ENCODE results near the gene WWTR1.

Gene WWTR1

GRCh38 chr3:149572796-149573414, 84.9 kb downstream of the WWTR1 start:
- Histone ChIP-seq H3K4me3 (ENCODE audit: low read depth, low read length) (no peak overlapping the region), H3K36me3 (no peaks in the 10 kb centered on the region), H3K9me3 (no peaks in the 10 kb centered on the region), H3K27me3 (no peaks in the 10 kb centered on the region), H3K4me1 (peaks cover 7% of the 10 kb centered on the region; the same call in 1 of the 2 replicates)
- DNase-seq, result no peak
- TF ChIP-seq, protein P1, sequence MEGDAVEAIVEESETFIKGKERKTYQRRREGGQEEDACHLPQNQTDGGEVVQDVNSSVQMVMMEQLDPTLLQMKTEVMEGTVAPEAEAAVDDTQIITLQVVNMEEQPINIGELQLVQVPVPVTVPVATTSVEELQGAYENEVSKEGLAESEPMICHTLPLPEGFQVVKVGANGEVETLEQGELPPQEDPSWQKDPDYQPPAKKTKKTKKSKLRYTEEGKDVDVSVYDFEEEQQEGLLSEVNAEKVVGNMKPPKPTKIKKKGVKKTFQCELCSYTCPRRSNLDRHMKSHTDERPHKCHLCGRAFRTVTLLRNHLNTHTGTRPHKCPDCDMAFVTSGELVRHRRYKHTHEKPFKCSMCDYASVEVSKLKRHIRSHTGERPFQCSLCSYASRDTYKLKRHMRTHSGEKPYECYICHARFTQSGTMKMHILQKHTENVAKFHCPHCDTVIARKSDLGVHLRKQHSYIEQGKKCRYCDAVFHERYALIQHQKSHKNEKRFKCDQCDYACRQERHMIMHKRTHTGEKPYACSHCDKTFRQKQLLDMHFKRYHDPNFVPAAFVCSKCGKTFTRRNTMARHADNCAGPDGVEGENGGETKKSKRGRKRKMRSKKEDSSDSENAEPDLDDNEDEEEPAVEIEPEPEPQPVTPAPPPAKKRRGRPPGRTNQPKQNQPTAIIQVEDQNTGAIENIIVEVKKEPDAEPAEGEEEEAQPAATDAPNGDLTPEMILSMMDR (IDR thresholded peaks at IDR 0.05; ENCODE audit: low read depth, low read length), result no peak

DNA sequence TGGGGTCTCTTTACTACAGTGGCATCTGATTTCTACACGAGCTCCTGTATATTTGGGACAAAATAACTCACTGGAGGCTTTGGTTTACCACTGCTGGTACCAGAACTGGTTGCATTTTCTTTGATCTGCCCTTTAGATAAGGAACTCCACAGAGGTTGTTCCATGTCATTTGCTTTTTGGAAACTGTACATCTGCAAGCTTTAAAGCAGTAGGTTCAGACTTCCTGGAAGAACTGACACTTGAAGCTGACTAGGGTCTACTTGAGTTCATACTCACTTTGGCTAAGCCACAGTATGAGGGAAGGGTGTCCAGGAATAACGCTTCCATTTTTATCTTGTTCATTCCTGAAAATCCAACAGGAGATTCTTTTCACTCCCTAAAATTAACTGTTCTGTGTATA, 86.4 kb downstream of the WWTR1 start:
- H3K27me3 ChIP-seq, result no peaks in the 10 kb centered on the region
- peaks cover 7% of the 10 kb centered on the region; the same call in 1 of the 2 replicates for H3K4me1 ChIP-seq
- no peak overlapping the region for H3K4me3 ChIP-seq (ENCODE audit: low read depth, low read length)
- DNase-seq, result no peak
- H3K36me3 ChIP-seq, result no peaks in the 10 kb centered on the region
- TF ChIP-seq, protein P1 (IDR thresholded peaks at IDR 0.05; ENCODE audit: low read depth, low read length), result no peak
- no peaks in the 10 kb centered on the region for H3K9me3 ChIP-seq

DNA sequence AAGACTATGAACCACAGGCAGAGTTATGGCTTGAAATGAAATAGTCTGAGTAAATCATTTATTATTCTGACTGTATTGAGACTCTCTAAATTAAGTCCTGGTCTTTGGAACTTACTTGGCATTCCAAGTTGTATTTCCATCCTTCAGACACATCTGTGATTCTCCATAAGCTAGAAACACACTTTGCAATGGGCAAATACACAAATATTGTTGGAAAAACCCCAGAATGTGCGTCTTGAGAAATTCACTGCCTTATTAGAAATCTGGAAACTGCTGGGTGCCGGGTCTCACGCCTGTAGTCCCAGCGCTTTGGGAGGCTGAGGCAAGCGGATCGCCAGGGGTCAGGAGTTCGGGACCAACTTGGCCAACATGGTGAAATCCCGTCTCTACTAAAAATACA, 87.8 kb downstream of the WWTR1 start:
- Histone ChIP-seq H3K4me3 (ENCODE audit: low read depth, low read length) (no peak overlapping the region), H3K36me3 (no peaks in the 10 kb centered on the region), H3K27me3 (no peaks in the 10 kb centered on the region), H3K9me3 (no peaks in the 10 kb centered on the region), H3K4me1 (no peaks in the 10 kb centered on the region)
- DNase-seq, result no peak
- TF ChIP-seq, protein P1 (IDR thresholded peaks at IDR 0.05; ENCODE audit: low read depth, low read length), result no peak

GRCh38 chr3:149567381-149567780, 90.4 kb downstream of the WWTR1 start:
- Histone ChIP-seq H3K36me3 (no peaks in the 10 kb centered on the region), H3K4me3 (ENCODE audit: low read depth, low read length) (no peak overlapping the region), H3K9me3 (no peaks in the 10 kb centered on the region), H3K4me1 (no peaks in the 10 kb centered on the region), H3K27me3 (no peaks in the 10 kb centered on the region)
- TF ChIP-seq, protein P1 (IDR thresholded peaks at IDR 0.05; ENCODE audit: low read depth, low read length), result no peak
- no peak for DNase-seq

- TF ChIP-seq, protein P1 (IDR thresholded peaks at IDR 0.05; ENCODE audit: low read depth, low read length), result no peak
- DNase-seq, result no peak
- no peaks in the 10 kb centered on the region for H3K36me3 ChIP-seq
Measured at GRCh38 chr3:149566292-149566975, 91.4 kb downstream of the WWTR1 start.

DNA sequence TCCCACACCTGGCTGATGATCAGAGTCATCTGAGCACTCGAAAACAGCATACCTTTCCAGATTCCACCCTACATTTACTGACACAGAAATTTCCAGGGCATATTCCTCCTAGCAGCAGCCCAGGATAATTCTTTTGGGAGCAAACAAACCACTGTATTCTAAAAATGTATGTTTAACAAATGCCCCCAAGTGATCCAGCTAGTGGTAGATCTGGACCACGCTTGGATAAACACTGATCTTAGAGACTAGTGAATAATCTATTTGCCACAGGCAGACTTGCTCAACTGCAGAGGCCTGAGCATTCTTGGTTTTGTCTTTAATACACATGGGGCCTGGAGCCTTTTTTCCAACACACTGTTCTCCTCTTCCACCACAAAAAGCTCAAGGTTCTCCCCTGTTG, 93.7 kb downstream of the WWTR1 start:
- Histone ChIP-seq H3K9me3 (no peaks in the 10 kb centered on the region), H3K27me3 (no peaks in the 10 kb centered on the region), H3K36me3 (no peaks in the 10 kb centered on the region), H3K4me1 (no peaks in the 10 kb centered on the region), H3K4me3 (ENCODE audit: low read depth, low read length) (no peak overlapping the region)
- no peak for DNase-seq
- TF ChIP-seq, protein P1 (IDR thresholded peaks at IDR 0.05; ENCODE audit: low read depth, low read length), result no peak

More at GRCh38 chr3:149566292-149566975, 91.4 kb downstream of the WWTR1 start:
- no peaks in the 10 kb centered on the region for H3K27me3 ChIP-seq
- H3K4me1 ChIP-seq, result no peaks in the 10 kb centered on the region
- H3K9me3 ChIP-seq, result no peaks in the 10 kb centered on the region
- no peak overlapping the region for H3K4me3 ChIP-seq (ENCODE audit: low read depth, low read length)
